Transverse colon (tissue), 4 donors: ENCODE measurements around the gene CDT1.

ENCODE experiments used
- CTCF ChIP-seq, 5 experiments: fragments of 200-600 bp in 3 of 5; fragments of 450-650 bp in 2 of 5; sonication (generic) in 3 of 5; IDR thresholded peaks; 1 replicate in 2 of 5; 2 replicates in 3 of 5; pipeline ENCODE4 v1.5.1; 2016 to 2017; ENCODE audit warnings: antibody characterized with exemption in 5 of 5, inconsistent platforms in 3 of 5, mild to moderate bottlenecking in 2 of 5, moderate library complexity in 1 of 5
- EP300 ChIP-seq: sonication (generic); formaldehyde crosslinking; IDR thresholded peaks from one replicate; pipeline ENCODE4 v1.6.1; 2017; ENCODE audit warnings: antibody characterized with exemption, low read depth
- POLR2A ChIP-seq: fragments of 450-650 bp; IDR thresholded peaks from one replicate; pipeline ENCODE4 v1.6.1; 2016; ENCODE audit warnings: antibody characterized with exemption, mild to moderate bottlenecking, moderate library complexity
- POLR2AphosphoS5 ChIP-seq, 3 donors: sonication (generic); formaldehyde crosslinking; IDR thresholded peaks; one replicate each; pipeline ENCODE4 v1.6.1; 2016; ENCODE audit warnings: antibody characterized with exemption in 3 of 3

GRCh38 chr16:88778271-88778525, 25.4 kb upstream of the CDT1 start:
- TF ChIP-seq CTCF (IDR thresholded peaks at IDR 0.05): no peak
- no peak for TF ChIP-seq EP300
- no peak for TF ChIP-seq POLR2A
- TF ChIP-seq POLR2AphosphoS5 (IDR thresholded peaks at IDR 0.05): no peak
